GM12878 (cell line): ENCODE measurements around the gene NCAPD3. TPM values are rescaled to one million over a fixed set of nuclear protein-coding genes. Genes with fewer than 3 reads are reported as not detected.

ENCODE experiments used
- ATAC-seq: fragments of 200-7000 bp; cut with Tn5 transposase; 3 replicates; pipeline ENCODE4 v1.9.1; 2020; ENCODE audit warnings: mild to moderate bottlenecking, moderate library complexity
- BruUV-seq: library from RNA; stranded (reverse); fragments of 400-500 nt; replicated peaks from 2 replicates; lab custom pipeline; 2021; lab: Mats Ljungman, UMichigan
- CTCF ChIA-PET: fragments of 300-600 bp; sonication (Branson Sonifier 250); formaldehyde crosslinking; extraction: SDS; loops from one replicate; lab custom pipeline; 2021; ENCODE audit warnings: inconsistent platforms; lab: Yijun Ruan, JAX
- POLR2A ChIA-PET: fragments of 350-600 bp; formaldehyde crosslinking; extraction: SDS; loops from one replicate; lab custom pipeline; 2021; ENCODE audit warnings: inconsistent platforms; lab: Charles Lee
- RAD21 ChIA-PET: fragments of 300-600 bp; sonication (Branson Sonifier 250); formaldehyde crosslinking; loops from one replicate; lab custom pipeline; 2023; ENCODE audit warnings: antibody characterized with exemption; ENCODE audit not compliant: unreplicated experiment; lab: Charles Lee
- SMC1A ChIA-PET: fragments of 300-600 bp; sonication (Branson Sonifier 250); formaldehyde crosslinking; loops from one replicate; lab custom pipeline; 2023; ENCODE audit not compliant: unreplicated experiment, uncharacterized antibody; lab: Charles Lee
- DNase-seq: peaks from one replicate; pipeline ENCODE4 v3.0.0-alpha.2; 2011; ENCODE audit warnings: low read depth, low spot score
- FAIRE-seq: peaks from 3 replicates; lab custom pipeline; 2011; peaks lifted over from hg19 to GRCh38; lab: Jason Lieb, UNC
- H2AFZ ChIP-seq: 2 replicates; pipeline ENCODE4 v1.6.0; 2011; ENCODE audit warnings: low read depth, low read length, control low read depth; ENCODE audit not compliant: control insufficient read depth
- H3K27ac ChIP-seq: 2 replicates; pipeline ENCODE4 v1.5.1; 2011; ENCODE audit warnings: control low read depth; ENCODE audit not compliant: control insufficient read depth, insufficient read depth
- H3K27me3 ChIP-seq, 2 experiments: replicated peaks in 1 of 2; 2 replicates each; pipeline versions ENCODE4 v1.6.0 to v1.6.1; 2011; ENCODE audit warnings: low read length in 1 of 2; ENCODE audit not compliant: control insufficient read depth in 2 of 2, insufficient read depth in 2 of 2
- H3K36me3 ChIP-seq, 2 experiments: 2 replicates each; pipeline ENCODE4 v1.5.1; 2011; ENCODE audit warnings: low read length in 1 of 2; ENCODE audit not compliant: control insufficient read depth in 2 of 2, insufficient read depth in 2 of 2
- H3K4me1 ChIP-seq: 2 replicates; pipeline ENCODE4 v1.6.1; 2011; ENCODE audit warnings: mild to moderate bottlenecking, low read length, moderate library complexity, mixed read lengths; ENCODE audit not compliant: control insufficient read depth, insufficient read depth
- H3K4me2 ChIP-seq: 2 replicates; pipeline ENCODE4 v1.6.0; 2011; ENCODE audit warnings: control low read depth; ENCODE audit not compliant: control insufficient read depth, insufficient read depth
- H3K4me3 ChIP-seq: fragments of 200-600 bp; sonication (generic); 2 replicates; pipeline ENCODE4 v1.5.1; 2016
- H3K79me2 ChIP-seq: 2 replicates; pipeline ENCODE4 v1.6.0; 2011; ENCODE audit warnings: low read length; ENCODE audit not compliant: control insufficient read depth, insufficient read depth
- H3K9ac ChIP-seq: 2 replicates; pipeline ENCODE4 v1.8.0; 2011; ENCODE audit warnings: low read length, control low read depth, mixed read lengths; ENCODE audit not compliant: control insufficient read depth, insufficient read depth
- H3K9me3 ChIP-seq: replicated peaks from 3 replicates; pipeline ENCODE4 v1.5.1; 2011; ENCODE audit warnings: mild to moderate bottlenecking, low read length; ENCODE audit not compliant: control insufficient read depth, insufficient read depth
- H4K20me1 ChIP-seq: 2 replicates; pipeline ENCODE4 v1.6.0; 2011; ENCODE audit not compliant: control insufficient read depth, insufficient read depth
- CBFB ChIP-seq: IDR thresholded peaks from 2 replicates; pipeline ENCODE4 v1.6.1; 2016; ENCODE audit warnings: antibody characterized with exemption, low read depth
- CBX5 ChIP-seq: sonication (generic); IDR thresholded peaks from 2 replicates; pipeline ENCODE4 v1.6.1; 2016; ENCODE audit warnings: low read depth, moderate library complexity, mild to moderate bottlenecking, inconsistent platforms
- CHD4 ChIP-seq: fragments of 200-600 bp; sonication (generic); IDR thresholded peaks from 2 replicates; pipeline ENCODE4 v1.6.1; 2016; ENCODE audit warnings: mild to moderate bottlenecking
- GATAD2B ChIP-seq: fragments of 450-650 bp; conservative IDR thresholded peaks from 2 replicates; pipeline ENCODE4 v1.6.1; 2017; ENCODE audit warnings: low read depth, mild to moderate bottlenecking, moderate library complexity
- NR2C1 ChIP-seq: fragments of 450-650 bp; IDR thresholded peaks from 2 replicates; pipeline ENCODE4 v1.6.1; 2017; ENCODE audit warnings: antibody characterized with exemption, mild to moderate bottlenecking, moderate library complexity
- NR2F1 ChIP-seq: fragments of 450-650 bp; conservative IDR thresholded peaks from 2 replicates; pipeline ENCODE4 v1.6.1; 2017; ENCODE audit warnings: mild to moderate bottlenecking
- PML ChIP-seq: IDR thresholded peaks from 2 replicates; pipeline ENCODE4 v1.6.1; 2012; ENCODE audit warnings: low read length, inconsistent platforms
- POLR2A ChIP-seq: IDR thresholded peaks from 2 replicates; pipeline ENCODE4 v1.6.1; 2011; ENCODE audit warnings: low read depth, mild to moderate bottlenecking, low read length
- RBBP5 ChIP-seq: fragments of 200-600 bp; sonication (generic); conservative IDR thresholded peaks from 2 replicates; pipeline ENCODE4 v1.6.1; 2016
- RUNX3 ChIP-seq: IDR thresholded peaks from 2 replicates; pipeline ENCODE4 v1.6.1; 2012; ENCODE audit warnings: low read length, inconsistent platforms
- TCF7 ChIP-seq: IDR thresholded peaks from 2 replicates; pipeline ENCODE4 v1.6.1; 2014; ENCODE audit warnings: antibody characterized with exemption, borderline replicate concordance
- YY1 ChIP-seq: IDR thresholded peaks from 2 replicates; pipeline ENCODE4 v1.6.1; 2011; ENCODE audit warnings: low read depth, mild to moderate bottlenecking, low read length
- WGBS: methylation state at CpG from one replicate; pipeline ENCODE4 v1.1.6; 2016; ENCODE audit warnings: low lambda C conversion rate; ENCODE audit not compliant: insufficient replicate concordance, insufficient coverage; ENCODE audit errors: missing lambda C conversion rate; 5-methylcytosine and 5-hydroxymethylcytosine counted together
- in situ Hi-C: fragments of 300-500 bp; cut with MboI; formaldehyde crosslinking; loops from 9 replicates; pipeline ENCODE4 v1.14.3; 2018; ENCODE audit warnings: mixed read lengths
- intact Hi-C: fragments of 100-400 bp; cut with micrococcal nuclease; formaldehyde crosslinking; loops from one replicate; pipeline ENCODE4 v1.14.2; 2022; ENCODE audit not compliant: unreplicated experiment
- polyA plus RNA-seq, 11 experiments: library from polyadenylated mRNA; depleted of rRNA in 4 of 11; unstranded in 6 of 11; stranded (reverse) in 5 of 11; fragments of >200 nt; fragmentation: Nextera tagmentation in 4 of 11; fragmentation: Illumina TruSeq in 1 of 11; extraction: Ambion mirVana in 4 of 11; extraction: Trizol in 1 of 11; gene quantifications; 1 replicate in 1 of 11; 2 replicates in 10 of 11; pipeline versions ENCODE4 v1.2.1 to v1.2.3, GENCODE V29; 2011 to 2016; ENCODE audit warnings: inconsistent platforms in 2 of 11, missing spikeins in 2 of 11, low read depth in 1 of 11
- total RNA-seq, 4 experiments: library from RNA; depleted of rRNA in 3 of 4; stranded (reverse); fragments of >200 nt in 3 of 4; fragmentation: Illumina TruSeq in 1 of 4; extraction: Trizol in 1 of 4; gene quantifications; 2 replicates each; pipeline versions ENCODE4 v1.2.1 to v1.2.3, GENCODE V29; 2013 to 2021
- TF ChIP-seq, protein P1 (sequence below): IDR thresholded peaks from 2 replicates; pipeline ENCODE4 v1.6.1; 2012; ENCODE audit warnings: improper control_type of control experiment, low read depth, low read length; ENCODE audit not compliant: insufficient replicate concordance
- TF ChIP-seq, protein P2 (sequence below): IDR thresholded peaks from 2 replicates; pipeline ENCODE4 v1.6.1; 2011; ENCODE audit warnings: low read depth, mild to moderate bottlenecking, low read length, moderate library complexity, borderline replicate concordance; ENCODE audit errors: extremely low read depth
- TF ChIP-seq, protein P3 (sequence below): fragments of 450-650 bp; IDR thresholded peaks from 2 replicates; pipeline ENCODE4 v1.6.1; 2017; ENCODE audit warnings: mild to moderate bottlenecking, moderate library complexity
- TF ChIP-seq, protein P4 (sequence below): fragments of 450-650 bp; IDR thresholded peaks from 2 replicates; pipeline ENCODE4 v1.6.1; 2014; ENCODE audit warnings: mild to moderate bottlenecking

NCAPD3 gene
- total and polyA plus RNA-seq, 10 of the 15 experiments (the other 5 are each of a cell fraction or from before 2014, with no cell fraction given), result 14.9 to 58.2 (median 48.2) TPM

DNA sequence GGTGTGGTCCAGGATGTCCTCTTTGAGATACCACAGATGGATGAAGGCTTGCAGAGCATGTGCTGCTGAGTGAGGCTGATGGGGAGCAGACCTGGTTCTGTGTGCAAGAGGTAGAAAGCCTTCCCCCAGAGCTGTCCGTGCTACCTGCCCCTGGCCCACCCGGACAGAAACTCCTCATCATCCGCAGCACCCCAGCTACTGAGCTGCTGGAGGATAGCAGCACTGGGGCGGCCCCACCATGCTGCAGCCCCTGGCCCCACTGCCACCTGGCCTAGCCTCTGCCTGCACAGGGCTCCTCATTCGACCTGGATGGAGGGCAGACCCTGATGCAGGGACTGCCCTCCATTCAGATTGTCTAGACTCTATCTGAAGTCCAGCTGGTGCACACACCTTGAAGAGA is 50.5 kb downstream of the NCAPD3 start (continued):
- TF ChIP-seq, protein P1, sequence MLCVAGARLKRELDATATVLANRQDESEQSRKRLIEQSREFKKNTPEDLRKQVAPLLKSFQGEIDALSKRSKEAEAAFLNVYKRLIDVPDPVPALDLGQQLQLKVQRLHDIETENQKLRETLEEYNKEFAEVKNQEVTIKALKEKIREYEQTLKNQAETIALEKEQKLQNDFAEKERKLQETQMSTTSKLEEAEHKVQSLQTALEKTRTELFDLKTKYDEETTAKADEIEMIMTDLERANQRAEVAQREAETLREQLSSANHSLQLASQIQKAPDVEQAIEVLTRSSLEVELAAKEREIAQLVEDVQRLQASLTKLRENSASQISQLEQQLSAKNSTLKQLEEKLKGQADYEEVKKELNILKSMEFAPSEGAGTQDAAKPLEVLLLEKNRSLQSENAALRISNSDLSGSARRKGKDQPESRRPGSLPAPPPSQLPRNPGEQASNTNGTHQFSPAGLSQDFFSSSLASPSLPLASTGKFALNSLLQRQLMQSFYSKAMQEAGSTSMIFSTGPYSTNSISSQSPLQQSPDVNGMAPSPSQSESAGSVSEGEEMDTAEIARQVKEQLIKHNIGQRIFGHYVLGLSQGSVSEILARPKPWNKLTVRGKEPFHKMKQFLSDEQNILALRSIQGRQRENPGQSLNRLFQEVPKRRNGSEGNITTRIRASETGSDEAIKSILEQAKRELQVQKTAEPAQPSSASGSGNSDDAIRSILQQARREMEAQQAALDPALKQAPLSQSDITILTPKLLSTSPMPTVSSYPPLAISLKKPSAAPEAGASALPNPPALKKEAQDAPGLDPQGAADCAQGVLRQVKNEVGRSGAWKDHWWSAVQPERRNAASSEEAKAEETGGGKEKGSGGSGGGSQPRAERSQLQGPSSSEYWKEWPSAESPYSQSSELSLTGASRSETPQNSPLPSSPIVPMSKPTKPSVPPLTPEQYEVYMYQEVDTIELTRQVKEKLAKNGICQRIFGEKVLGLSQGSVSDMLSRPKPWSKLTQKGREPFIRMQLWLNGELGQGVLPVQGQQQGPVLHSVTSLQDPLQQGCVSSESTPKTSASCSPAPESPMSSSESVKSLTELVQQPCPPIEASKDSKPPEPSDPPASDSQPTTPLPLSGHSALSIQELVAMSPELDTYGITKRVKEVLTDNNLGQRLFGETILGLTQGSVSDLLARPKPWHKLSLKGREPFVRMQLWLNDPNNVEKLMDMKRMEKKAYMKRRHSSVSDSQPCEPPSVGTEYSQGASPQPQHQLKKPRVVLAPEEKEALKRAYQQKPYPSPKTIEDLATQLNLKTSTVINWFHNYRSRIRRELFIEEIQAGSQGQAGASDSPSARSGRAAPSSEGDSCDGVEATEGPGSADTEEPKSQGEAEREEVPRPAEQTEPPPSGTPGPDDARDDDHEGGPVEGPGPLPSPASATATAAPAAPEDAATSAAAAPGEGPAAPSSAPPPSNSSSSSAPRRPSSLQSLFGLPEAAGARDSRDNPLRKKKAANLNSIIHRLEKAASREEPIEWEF, result no peak
- TF ChIP-seq CBX5, result no peak
- TF ChIP-seq RUNX3, result no peak
- TF ChIP-seq, protein P2, sequence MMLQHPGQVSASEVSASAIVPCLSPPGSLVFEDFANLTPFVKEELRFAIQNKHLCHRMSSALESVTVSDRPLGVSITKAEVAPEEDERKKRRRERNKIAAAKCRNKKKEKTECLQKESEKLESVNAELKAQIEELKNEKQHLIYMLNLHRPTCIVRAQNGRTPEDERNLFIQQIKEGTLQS, result no peak
- no peak for TF ChIP-seq POLR2A
- TF ChIP-seq, all 136 proteins: peak for 0

DNA sequence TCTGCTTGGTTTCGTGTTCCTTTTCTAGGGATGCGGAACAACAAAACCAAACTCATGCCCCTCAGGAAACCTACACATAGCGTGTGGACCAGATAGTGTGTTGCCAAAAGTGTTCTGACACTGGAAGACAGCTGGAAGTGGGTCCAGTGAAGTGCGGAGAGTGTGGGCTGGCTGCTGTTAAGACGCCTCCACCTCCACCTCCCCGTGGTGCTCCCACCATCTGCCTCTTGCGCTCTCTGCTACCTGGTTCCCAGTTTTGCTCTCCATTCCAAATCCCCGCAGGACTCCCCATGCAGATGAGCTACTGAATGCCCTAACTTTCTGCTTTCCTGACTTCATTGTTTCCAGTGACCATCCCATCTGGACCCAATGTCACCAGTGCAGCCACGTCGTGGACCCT is 51.8 kb downstream of the NCAPD3 start:
- H4K20me1 ChIP-seq, result no peaks in the 10 kb centered on the region
- intact Hi-C loops, result no loop called here
- ChIA-PET CTCF (no interaction called here), POLR2A (interaction anchor here (0.6 kb wide), 1 partner anchor 24 kb away, joined by 4 read pairs; no protein-coding TSS in a partner anchor), SMC1A (no interaction called here), RAD21 (no interaction called here)
- H3K79me2 ChIP-seq, result no peaks in the 10 kb centered on the region
- H3K9me3 ChIP-seq, result no peaks in the 10 kb centered on the region
- peaks cover 19 to 24% of the 10 kb centered on the region in 2 experiments for H3K36me3 ChIP-seq
- no peak for FAIRE-seq
- no TSS peak for BruUV-seq
- no peak overlapping the region for H2AFZ ChIP-seq
- H3K9ac ChIP-seq, result no peak overlapping the region
- no peak overlapping the region for H3K27ac ChIP-seq
- DNase-seq, result no peak
- no peak overlapping the region for H3K4me2 ChIP-seq
- no peaks in the 10 kb centered on the region for H3K27me3 ChIP-seq
- H3K4me3 ChIP-seq, result no peak overlapping the region
- in situ Hi-C loops, result no loop called here
- ATAC-seq, result no peak
- no peaks in the 10 kb centered on the region for H3K4me1 ChIP-seq
- 95% methylated on average over 10 of the region's 10 CpGs for WGBS
- no peak for TF ChIP-seq GATAD2B
- no peak for TF ChIP-seq NR2C1
- TF ChIP-seq, protein P3, sequence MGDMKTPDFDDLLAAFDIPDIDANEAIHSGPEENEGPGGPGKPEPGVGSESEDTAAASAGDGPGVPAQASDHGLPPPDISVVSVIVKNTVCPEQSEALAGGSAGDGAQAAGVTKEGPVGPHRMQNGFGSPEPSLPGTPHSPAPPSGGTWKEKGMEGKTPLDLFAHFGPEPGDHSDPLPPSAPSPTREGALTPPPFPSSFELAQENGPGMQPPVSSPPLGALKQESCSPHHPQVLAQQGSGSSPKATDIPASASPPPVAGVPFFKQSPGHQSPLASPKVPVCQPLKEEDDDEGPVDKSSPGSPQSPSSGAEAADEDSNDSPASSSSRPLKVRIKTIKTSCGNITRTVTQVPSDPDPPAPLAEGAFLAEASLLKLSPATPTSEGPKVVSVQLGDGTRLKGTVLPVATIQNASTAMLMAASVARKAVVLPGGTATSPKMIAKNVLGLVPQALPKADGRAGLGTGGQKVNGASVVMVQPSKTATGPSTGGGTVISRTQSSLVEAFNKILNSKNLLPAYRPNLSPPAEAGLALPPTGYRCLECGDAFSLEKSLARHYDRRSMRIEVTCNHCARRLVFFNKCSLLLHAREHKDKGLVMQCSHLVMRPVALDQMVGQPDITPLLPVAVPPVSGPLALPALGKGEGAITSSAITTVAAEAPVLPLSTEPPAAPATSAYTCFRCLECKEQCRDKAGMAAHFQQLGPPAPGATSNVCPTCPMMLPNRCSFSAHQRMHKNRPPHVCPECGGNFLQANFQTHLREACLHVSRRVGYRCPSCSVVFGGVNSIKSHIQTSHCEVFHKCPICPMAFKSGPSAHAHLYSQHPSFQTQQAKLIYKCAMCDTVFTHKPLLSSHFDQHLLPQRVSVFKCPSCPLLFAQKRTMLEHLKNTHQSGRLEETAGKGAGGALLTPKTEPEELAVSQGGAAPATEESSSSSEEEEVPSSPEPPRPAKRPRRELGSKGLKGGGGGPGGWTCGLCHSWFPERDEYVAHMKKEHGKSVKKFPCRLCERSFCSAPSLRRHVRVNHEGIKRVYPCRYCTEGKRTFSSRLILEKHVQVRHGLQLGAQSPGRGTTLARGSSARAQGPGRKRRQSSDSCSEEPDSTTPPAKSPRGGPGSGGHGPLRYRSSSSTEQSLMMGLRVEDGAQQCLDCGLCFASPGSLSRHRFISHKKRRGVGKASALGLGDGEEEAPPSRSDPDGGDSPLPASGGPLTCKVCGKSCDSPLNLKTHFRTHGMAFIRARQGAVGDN, result no peak
- no peak for TF ChIP-seq TCF7
- TF ChIP-seq CBFB, result no peak
- no peak for TF ChIP-seq CHD4
- no peak for TF ChIP-seq RBBP5
- TF ChIP-seq YY1, result no peak
- TF ChIP-seq PML, result no peak
- TF ChIP-seq, protein P4, sequence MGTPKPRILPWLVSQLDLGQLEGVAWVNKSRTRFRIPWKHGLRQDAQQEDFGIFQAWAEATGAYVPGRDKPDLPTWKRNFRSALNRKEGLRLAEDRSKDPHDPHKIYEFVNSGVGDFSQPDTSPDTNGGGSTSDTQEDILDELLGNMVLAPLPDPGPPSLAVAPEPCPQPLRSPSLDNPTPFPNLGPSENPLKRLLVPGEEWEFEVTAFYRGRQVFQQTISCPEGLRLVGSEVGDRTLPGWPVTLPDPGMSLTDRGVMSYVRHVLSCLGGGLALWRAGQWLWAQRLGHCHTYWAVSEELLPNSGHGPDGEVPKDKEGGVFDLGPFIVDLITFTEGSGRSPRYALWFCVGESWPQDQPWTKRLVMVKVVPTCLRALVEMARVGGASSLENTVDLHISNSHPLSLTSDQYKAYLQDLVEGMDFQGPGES, result no peak
- TF ChIP-seq NR2F1, result no peak
